GM19035 (cell line): ENCODE measurements around the gene SLC30A9.

Experiments used
- ATAC-seq: cut with Tn5 transposase; IDR thresholded peaks from one replicate; pipeline ENCODE4 v1.9.1; 2021; ENCODE audit not compliant: unreplicated experiment

The SLC30A9 gene

DNA sequence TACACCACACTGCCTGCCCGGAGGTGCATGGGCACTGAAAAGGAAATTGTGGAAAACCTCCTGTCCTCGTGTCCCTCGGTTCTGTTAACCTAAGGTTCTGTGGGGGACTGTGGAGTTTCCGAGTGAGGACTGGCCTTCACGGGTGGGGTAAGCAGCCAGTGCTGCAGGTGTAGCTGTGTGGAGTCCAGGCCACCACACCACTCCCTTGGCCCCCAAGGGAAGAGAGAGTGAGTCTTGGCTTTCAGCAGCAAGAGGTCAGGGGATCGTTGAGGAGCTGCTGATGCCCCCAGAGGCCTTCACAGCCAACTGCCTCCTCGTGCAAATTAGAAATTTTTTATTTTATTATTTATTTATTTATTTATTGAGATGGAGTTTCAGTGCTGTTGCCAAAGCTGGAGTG, 141.8 kb downstream of the SLC30A9 start:
- no peak for ATAC-seq

DNA sequence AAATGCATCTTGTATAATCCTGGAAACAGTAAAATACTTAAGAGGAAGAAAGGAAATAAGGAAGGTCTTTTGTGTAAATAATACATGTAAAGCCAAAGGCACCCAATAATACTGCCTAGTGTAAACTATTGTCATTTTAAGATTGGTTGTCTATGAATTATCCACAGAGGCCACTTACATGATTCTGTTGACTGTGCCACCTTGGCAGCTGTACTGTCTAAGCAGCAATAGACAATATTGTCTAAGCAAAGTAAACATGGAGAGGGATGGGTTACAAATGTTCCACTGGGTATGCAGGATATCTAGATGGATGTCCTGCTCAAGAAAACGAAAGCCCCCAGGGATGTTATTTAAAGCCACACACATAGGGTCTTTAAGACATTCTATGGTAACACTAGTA, 142.7 kb downstream of the SLC30A9 start:
- no peak for ATAC-seq

DNA sequence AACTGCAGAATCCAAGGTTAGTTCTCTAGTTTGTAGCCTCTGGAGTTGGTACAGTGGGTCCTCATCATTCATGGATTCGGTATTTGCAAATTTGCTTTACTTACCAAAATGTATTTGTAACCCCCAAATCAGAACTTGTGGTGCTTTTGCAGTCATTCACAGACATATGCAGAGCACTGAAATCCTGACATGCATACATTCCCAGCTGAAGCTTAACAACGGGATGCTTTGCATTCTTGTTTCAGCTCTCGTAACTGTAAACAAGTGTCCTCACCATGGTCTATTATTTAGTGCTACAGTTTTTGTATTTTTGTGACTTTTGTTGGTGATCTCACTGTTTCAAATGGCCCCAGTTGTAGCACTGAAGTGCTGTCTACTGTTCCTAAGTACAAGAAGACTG, 146.0 kb downstream of the SLC30A9 start:
- ATAC-seq = no peak
